Left renal pelvis (tissue), 4 donors: Measurements from ENCODE around the gene SLC2A10. TPM values are rescaled to one million over a fixed set of nuclear protein-coding genes. Genes with fewer than 3 reads are reported as not detected.

ENCODE experiments used
- DNase-seq, 4 donors: peaks; one replicate each; pipeline ENCODE4 v3.0.0-alpha.2; 2013; ENCODE audit warnings: low read depth in 4 of 4, low spot score in 3 of 4
- polyA plus RNA-seq, 4 donors: library from polyadenylated mRNA; unstranded; fragments of 120-200 nt; gene quantifications; one replicate each; pipeline ENCODE4 v1.2.1, GENCODE V29; 2013; ENCODE audit not compliant: insufficient read length in 4 of 4

Gene SLC2A10
- polyA plus RNA-seq, 4 donors: 16.0 to 32.2 (median 16.6) TPM

DNA sequence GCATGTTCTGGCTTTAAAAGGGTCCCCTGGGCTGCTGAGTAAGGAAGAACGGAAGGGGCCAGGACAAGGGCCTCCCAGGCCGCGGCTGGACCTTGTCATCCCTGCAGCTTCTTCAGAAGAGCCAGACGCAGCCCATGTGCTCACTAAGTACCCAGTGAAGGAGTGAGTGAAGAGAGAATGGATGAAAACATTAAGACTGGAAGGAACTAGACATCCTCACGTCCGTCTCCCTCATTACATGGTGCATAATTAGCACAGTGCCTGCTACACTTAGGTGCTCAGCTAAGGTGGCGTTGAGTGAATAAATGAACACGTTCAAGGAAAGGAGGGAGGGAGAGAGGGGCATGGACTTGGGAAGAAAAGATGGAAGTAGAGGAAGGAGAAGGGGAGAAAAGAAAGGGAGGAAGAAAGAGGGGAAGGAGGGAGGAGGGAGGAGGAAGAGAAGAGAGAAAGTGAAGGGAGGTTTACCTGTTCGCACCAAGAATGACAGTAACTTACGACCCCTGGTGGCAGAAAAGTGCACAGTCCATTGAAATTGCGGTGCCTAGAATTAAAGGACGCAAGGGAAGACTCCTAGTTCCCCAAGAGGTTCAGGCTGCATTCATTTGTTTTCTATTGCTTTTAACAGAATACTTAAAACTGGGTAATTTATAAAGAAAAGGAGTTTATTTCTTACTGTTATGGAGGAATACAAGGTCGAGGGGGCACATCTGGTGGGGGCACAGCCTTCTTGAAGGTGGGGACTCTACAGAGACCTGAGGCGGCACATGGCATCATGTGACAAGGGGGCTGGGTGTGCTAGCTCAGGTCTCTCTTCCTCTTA is 28.2 kb upstream of the SLC2A10 start:
- DNase-seq: peak in 2 of 4 donors; percentile 35 to 58

GRCh38 chr20:46682063-46682821 is 27.2 kb upstream of the SLC2A10 start:
- DNase-seq: no peak

- no peak for DNase-seq
These were observed 26.3 kb upstream of the SLC2A10 start for GRCh38 chr20:46683011-46683667.

- no peak for DNase-seq
These were observed 25.8 kb upstream of the SLC2A10 start for GRCh38 chr20:46683668-46683938.

DNA sequence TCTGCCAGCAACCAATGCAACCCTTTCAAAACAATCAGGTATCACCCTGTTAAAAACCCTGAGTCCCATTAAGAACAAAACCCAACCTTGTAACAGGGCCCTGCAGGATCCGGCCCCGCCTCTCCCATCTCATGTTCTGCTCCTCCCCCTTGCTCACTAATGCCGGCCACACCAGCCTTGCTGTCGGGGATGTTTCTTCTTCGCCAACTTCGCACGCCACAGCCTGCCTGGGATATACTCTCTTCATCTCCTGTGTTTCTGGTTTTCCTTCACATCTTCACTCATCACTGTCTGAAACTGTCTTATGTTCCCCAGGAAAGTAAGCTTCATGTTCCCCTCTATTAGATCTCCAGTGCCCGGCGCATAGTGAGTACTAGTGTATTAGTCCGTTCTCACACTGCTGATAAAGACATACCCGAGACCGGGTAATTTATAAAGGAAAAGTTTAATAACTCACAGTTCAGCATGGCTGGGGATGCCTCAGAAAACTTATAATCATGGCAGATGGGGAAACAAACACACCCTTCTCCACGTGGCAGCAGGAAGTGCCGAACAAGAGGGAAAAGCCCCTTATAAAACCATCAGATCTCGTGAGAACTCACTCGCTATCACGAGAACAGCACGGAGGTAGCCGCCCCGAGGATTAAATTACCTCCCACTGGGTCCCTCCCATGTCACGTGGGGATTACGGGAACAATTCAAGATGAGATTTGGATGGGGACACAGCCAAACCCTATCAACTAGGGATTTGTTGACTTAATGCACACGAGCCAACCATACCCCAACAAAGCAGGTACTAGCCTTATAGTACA is 25.3 kb upstream of the SLC2A10 start:
- DNase-seq: no peak

- DNase-seq: no peak
These were observed 21.0 kb upstream of the SLC2A10 start for GRCh38 chr20:46688151-46689081.

DNA sequence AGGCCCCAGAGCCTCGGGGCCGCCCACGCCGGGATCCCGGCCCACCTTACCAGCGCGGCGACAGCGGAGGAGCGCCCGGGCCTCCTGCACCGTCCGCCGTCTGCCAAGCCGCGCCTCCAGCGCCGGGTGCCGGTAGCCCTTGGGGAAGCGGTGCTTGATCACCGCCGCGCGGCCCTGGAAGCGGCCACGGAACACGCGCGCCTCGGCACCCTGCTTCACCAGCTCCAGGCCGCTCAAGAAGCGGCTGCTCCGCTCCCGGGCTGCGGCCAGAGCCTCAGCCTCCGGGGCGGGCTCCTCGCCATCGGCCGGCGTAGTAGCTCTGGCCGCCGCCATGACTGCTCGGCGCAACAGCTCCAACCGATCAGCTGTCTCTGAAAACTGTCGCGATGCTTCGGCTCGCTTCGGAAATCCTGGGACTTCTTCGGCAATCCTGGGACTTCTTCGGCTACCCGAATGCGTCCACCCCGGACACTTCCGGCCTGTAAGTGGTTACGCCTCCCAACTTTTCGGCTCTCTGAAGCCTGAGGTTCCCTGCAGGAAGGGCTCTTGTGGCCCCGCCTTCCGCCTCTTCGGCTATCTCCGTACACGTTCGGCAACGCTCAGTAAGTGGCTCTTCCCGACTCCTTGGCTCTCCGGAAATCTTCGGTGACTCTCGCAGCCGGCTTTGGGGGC is 20.2 kb upstream of the SLC2A10 start, which contains the start of gene TP53RK:
Gene TP53RK, minus strand, starts transcription at position 363 of the 672 bp plus-strand sequence. Its CDS starts 30 bp downstream, at position 333.
- peak; percentile 99 for DNase-seq

GRCh38 chr20:46689754-46690085 is 19.7 kb upstream of the SLC2A10 start:
- no peak for DNase-seq

DNA sequence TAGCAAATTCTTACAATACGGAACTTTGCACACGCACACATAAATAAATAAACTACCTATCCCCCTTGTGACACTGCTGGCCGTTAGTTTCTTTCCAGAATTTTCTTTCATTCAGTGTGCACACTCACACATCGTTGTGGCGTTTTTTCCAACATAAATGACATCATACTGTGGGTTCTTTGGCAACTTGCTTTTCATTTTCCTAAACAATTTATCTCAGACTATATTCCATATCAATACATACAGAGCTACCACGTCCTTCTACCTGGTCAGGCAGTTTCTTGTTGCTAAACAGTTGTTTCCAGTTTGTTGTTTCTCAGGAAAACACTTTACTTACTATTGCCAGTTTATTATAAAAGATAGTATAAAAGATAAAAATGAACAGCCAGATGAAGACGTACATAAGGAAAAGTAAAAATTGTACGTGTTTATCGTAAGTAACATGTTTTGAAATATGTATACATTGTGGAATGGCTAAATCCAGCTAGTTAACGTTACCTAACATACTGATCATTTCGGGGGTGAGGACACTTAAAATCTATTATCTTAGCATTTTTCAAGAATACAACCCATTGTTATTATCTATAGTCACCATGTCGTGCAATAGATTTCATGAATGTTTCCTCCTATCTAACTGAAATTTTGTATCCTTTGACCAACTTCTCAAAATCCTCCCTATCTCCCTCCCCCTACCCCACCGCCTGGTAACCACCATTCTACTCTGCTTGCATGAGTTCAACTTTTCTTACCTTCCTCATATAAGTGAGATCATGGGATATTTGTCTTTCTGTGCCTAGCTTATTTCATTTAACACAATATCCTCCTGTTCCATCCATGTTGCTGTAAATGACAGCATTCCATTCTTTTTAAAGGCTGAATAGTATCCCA is 19.0 kb upstream of the SLC2A10 start:
- DNase-seq: no peak

GRCh38 chr20:46691196-46691595 is 18.3 kb upstream of the SLC2A10 start:
- DNase-seq: no peak

DNA sequence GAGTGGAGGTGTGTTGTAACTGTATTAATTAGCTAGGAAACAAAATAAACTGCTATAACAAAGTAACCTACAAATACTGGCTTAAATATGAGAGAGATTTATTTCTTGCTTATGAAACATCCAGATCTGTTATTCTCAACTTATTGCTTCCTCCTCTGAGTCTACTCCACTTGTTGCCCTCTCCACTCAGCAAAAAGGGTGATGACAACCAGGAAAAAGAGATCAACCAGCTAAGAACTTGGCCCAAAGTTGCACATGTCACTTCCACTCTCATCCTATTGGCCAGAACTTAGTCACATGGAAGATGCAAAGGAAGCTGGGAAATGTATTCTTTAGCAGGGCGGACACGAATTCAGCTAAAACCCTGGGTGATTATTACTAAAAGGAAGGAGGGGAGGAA is 15.0 kb upstream of the SLC2A10 start:
- DNase-seq: no peak

GRCh38 chr20:46695892-46696291 is 13.6 kb upstream of the SLC2A10 start:
- no peak for DNase-seq

DNA sequence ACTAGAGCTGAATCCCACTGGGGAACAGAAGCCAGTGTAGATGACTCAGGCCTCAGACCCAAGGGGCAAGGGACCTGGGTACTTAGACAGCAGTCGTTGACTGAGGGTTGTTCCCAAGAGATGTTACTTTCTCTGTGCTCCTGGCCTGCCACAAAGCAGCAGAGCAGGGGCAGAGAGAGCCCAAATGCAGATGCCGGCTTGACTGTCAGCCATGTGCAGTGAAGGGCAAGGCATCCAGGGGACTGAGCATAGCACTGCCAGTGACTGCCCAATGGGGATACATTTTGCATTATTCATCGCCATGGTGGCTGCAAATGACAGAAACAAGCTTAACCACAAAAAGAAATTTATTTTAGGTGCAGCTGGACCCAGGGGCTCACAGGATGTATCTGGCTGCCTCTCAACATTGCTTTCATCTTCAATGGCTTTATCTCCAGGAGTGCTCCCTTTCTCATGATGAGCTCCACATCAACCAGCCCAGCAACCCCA is 12.6 kb upstream of the SLC2A10 start:
- DNase-seq: no peak

DNA sequence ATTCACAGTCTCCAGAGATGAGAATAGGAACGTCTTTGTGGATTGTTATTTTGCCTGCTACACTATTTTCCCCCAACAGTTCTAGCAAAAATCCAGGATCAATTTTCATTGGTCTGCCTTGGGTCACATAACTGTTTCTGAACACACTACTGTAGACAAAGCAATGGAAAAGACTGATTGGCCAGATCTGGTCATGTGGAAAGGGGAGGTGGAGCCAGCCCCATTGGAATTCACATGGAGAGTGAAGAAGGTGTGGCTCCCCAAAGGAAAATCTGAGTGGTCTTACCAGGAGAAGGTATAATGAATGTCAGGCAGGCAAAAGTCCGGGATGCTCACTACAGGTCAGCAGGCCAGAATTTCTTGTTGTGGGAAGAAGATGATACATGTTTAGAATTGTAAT is 10.7 kb upstream of the SLC2A10 start:
- DNase-seq: no peak

DNA sequence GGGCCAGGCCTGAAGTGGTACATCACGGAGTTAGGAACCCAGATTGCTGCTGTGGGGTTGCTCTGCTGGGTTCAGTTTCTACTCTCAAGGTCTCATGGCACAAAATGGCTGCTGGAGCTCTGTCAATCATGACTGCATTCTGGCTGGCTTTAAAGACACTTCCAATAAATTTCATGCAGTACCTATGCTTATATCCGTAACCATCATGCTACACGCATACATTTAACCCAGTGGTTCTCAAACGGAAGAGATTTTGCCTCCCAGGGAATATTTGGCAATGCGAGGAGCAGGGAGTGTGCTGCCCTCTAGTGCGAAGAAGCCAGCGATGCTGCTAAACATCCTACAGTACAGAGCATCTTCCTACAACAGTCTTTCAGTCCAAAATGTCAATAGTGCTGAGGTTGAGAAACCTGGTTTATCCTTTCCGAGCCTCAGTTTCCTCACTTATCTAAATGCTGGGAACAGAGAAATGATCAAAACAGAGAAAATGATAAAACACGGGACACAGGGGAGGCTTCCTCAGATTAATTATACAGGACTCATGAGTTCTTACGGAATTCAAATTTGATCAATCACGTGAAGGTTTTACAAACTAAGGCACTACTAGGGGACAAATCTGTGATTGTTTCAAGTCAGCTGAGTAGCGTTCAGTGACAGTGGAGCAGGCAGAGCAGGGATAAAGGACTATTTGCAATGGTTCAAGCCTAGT is 9.6 kb upstream of the SLC2A10 start:
- DNase-seq: no peak

- DNase-seq: no peak
These were observed 9.0 kb upstream of the SLC2A10 start for GRCh38 chr20:46700481-46700880.

DNA sequence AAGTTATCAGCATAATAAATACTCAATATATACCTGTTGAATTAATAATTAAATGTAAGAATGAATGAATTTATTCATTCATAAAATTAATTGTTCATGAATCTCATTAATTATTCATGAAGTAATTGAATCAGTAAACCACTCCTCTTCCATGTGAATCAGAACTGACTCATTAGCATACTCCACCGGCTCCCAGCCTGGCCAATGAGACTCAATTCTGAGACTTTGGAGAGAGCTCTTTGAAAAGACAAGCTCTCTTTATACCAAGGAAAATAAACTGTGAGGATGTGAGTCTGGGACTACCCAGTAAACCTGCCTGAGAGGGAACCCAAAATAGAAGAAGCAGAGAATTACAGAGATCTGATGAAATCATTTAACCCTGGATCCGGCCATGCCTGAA is 8.4 kb upstream of the SLC2A10 start:
- DNase-seq: no peak
